22Rv1 (cell line): ENCODE data around the gene DDA1.
"Not testable (repeated sequence)": the region's sequence is repeated elsewhere in the genome, so short reads cannot be mapped to it uniquely, and the experiment has no call there.

Source experiments
- ZFX ChIP-seq: fragments of 450-650 bp; IDR thresholded peaks from 2 replicates; pipeline ENCODE4 v1.6.1; 2017; ENCODE audit warnings: antibody characterized with exemption, borderline replicate concordance
- TF ChIP-seq, protein P1 (sequence below): fragments of 450-650 bp; IDR thresholded peaks from 2 replicates; pipeline ENCODE4 v1.5.1; 2017; ENCODE audit warnings: mild to moderate bottlenecking

DNA sequence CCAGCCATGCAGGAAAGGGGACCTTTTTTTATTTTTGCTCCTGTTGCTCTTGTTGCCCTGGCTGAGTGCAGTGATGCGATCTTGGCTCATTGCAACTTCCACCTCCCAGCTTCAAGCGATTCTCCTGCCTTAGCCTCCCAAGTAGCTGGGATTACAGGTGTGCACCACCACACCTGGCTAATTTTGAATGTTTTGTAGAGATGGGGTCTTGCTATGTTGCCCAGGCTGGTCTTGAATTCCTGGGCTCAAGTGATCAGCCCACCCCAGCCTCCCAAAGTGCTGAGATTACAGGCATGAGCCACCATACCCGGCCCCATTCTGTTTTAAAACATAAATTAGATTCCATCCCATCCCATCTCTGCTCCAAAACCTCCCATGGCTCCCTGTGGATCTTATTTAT lies 34.5 kb upstream of the DDA1 start:
- TF ChIP-seq, protein P1, sequence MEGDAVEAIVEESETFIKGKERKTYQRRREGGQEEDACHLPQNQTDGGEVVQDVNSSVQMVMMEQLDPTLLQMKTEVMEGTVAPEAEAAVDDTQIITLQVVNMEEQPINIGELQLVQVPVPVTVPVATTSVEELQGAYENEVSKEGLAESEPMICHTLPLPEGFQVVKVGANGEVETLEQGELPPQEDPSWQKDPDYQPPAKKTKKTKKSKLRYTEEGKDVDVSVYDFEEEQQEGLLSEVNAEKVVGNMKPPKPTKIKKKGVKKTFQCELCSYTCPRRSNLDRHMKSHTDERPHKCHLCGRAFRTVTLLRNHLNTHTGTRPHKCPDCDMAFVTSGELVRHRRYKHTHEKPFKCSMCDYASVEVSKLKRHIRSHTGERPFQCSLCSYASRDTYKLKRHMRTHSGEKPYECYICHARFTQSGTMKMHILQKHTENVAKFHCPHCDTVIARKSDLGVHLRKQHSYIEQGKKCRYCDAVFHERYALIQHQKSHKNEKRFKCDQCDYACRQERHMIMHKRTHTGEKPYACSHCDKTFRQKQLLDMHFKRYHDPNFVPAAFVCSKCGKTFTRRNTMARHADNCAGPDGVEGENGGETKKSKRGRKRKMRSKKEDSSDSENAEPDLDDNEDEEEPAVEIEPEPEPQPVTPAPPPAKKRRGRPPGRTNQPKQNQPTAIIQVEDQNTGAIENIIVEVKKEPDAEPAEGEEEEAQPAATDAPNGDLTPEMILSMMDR = not testable (repeated sequence)
- not testable (repeated sequence) for TF ChIP-seq ZFX
